Loucy (cell line): Measurements from ENCODE around the gene S1PR3.

ENCODE experiments used
- H2AFZ ChIP-seq: fragments of 200-600 bp; sonication (generic); 2 replicates; pipeline ENCODE4 v1.6.0; 2016; ENCODE audit warnings: antibody characterized with exemption, mild to moderate bottlenecking, low read length, moderate library complexity
- H3F3A ChIP-seq: fragments of 200-600 bp; 2 replicates; pipeline ENCODE4 v1.6.0; 2016; ENCODE audit warnings: antibody characterized with exemption, low read depth, mild to moderate bottlenecking
- H3K27me3 ChIP-seq: fragments of 200-600 bp; sonication (generic); 2 replicates; pipeline ENCODE4 v1.6.1; 2014; ENCODE audit warnings: low read length, mild to moderate bottlenecking; ENCODE audit not compliant: insufficient read depth, poor library complexity, severe bottlenecking
- H3K36me3 ChIP-seq: fragments of 200-600 bp; sonication (generic); 2 replicates; pipeline ENCODE4 v1.6.1; 2016; ENCODE audit warnings: low read length; ENCODE audit not compliant: insufficient read depth
- H3K4me1 ChIP-seq: fragments of 200-600 bp; sonication (generic); 2 replicates; pipeline ENCODE4 v1.5.1; 2014; ENCODE audit warnings: low read length, mild to moderate bottlenecking; ENCODE audit not compliant: insufficient read depth, poor library complexity, severe bottlenecking
- H3K4me2 ChIP-seq: fragments of 200-600 bp; sonication (generic); 2 replicates; pipeline ENCODE4 v1.6.0; 2014; ENCODE audit warnings: antibody characterized with exemption, low read length, low read depth, mild to moderate bottlenecking; ENCODE audit not compliant: poor library complexity, severe bottlenecking
- H3K4me3 ChIP-seq: fragments of 200-600 bp; sonication (generic); 2 replicates; pipeline ENCODE4 v1.5.1; 2014; ENCODE audit warnings: low read length, mild to moderate bottlenecking, mixed read lengths; ENCODE audit not compliant: poor library complexity, severe bottlenecking
- H3K79me2 ChIP-seq: fragments of 200-600 bp; sonication (generic); 2 replicates; pipeline ENCODE4 v1.6.1; 2014; ENCODE audit warnings: low read length; ENCODE audit not compliant: insufficient read depth
- H3K9ac ChIP-seq: fragments of 200-600 bp; sonication (generic); 2 replicates; pipeline ENCODE4 v1.6.0; 2014; ENCODE audit warnings: mild to moderate bottlenecking, low read depth, low read length, moderate library complexity; ENCODE audit not compliant: poor library complexity, severe bottlenecking
- H3K9me2 ChIP-seq: fragments of 200-600 bp; sonication (generic); replicated peaks from 2 replicates; pipeline ENCODE4 v1.6.1; 2016; ENCODE audit warnings: low read depth, low read length, mixed read lengths
- H3K9me3 ChIP-seq: fragments of 200-600 bp; sonication (generic); 2 replicates; pipeline ENCODE4 v1.6.1; 2014; ENCODE audit warnings: mild to moderate bottlenecking, antibody characterized with exemption, low read length, low read depth; ENCODE audit not compliant: insufficient read depth
- H4K20me1 ChIP-seq: fragments of 200-600 bp; sonication (generic); 2 replicates; pipeline ENCODE4 v1.6.0; 2014; ENCODE audit warnings: antibody characterized with exemption, low read length, mild to moderate bottlenecking; ENCODE audit not compliant: insufficient read depth, poor library complexity, severe bottlenecking
- EZH2phosphoT487 ChIP-seq: fragments of 200-600 bp; IDR thresholded peaks from 2 replicates; pipeline ENCODE4 v1.6.1; 2018; ENCODE audit warnings: antibody characterized with exemption, mild to moderate bottlenecking, moderate library complexity, borderline replicate concordance
- TF ChIP-seq, protein P1 (sequence below): fragments of 200-600 bp; sonication (generic); conservative IDR thresholded peaks from 2 replicates; pipeline ENCODE4 v1.5.1; 2014; ENCODE audit warnings: mild to moderate bottlenecking, antibody characterized with exemption, low read length

S1PR3 gene

DNA sequence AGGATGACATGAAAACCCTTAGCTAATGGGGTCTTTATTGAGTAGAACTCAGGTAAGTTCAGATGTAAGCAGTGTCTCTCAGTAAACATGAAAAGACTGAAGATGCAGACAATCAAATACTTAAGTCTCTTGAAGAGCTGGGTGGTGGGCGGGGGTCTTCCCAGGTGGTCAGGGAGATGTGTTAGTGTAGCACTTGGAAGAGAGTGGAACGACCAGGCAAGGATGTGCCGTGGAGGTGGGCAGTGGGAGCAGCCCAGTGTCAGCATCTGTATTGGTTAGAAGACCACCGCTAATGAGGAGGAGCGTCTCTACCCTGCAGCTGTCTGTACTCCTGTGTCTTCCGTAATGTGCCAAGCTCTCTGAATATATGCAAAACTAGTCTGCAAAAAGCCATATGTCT lies 4.4 kb downstream of the S1PR3 start:
- H2AFZ ChIP-seq, result no peak overlapping the region
- peaks cover 15% of the 10 kb centered on the region for H3K4me1 ChIP-seq
- H3K9me2 ChIP-seq, result no peaks in the 10 kb centered on the region
- TF ChIP-seq, protein P1, sequence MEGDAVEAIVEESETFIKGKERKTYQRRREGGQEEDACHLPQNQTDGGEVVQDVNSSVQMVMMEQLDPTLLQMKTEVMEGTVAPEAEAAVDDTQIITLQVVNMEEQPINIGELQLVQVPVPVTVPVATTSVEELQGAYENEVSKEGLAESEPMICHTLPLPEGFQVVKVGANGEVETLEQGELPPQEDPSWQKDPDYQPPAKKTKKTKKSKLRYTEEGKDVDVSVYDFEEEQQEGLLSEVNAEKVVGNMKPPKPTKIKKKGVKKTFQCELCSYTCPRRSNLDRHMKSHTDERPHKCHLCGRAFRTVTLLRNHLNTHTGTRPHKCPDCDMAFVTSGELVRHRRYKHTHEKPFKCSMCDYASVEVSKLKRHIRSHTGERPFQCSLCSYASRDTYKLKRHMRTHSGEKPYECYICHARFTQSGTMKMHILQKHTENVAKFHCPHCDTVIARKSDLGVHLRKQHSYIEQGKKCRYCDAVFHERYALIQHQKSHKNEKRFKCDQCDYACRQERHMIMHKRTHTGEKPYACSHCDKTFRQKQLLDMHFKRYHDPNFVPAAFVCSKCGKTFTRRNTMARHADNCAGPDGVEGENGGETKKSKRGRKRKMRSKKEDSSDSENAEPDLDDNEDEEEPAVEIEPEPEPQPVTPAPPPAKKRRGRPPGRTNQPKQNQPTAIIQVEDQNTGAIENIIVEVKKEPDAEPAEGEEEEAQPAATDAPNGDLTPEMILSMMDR, result no peak
- no peak for TF ChIP-seq EZH2phosphoT487
- no peaks in the 10 kb centered on the region for H3K27me3 ChIP-seq
- H3K9ac ChIP-seq, result no peak overlapping the region
- H3K9me3 ChIP-seq, result no peaks in the 10 kb centered on the region
- H3K36me3 ChIP-seq, result no peaks in the 10 kb centered on the region
- no peaks in the 10 kb centered on the region for H3K79me2 ChIP-seq
- H3F3A ChIP-seq, result no peaks in the 10 kb centered on the region
- H3K4me3 ChIP-seq, result no peak overlapping the region
- H3K4me2 ChIP-seq, result no peak overlapping the region
- no peaks in the 10 kb centered on the region for H4K20me1 ChIP-seq

DNA sequence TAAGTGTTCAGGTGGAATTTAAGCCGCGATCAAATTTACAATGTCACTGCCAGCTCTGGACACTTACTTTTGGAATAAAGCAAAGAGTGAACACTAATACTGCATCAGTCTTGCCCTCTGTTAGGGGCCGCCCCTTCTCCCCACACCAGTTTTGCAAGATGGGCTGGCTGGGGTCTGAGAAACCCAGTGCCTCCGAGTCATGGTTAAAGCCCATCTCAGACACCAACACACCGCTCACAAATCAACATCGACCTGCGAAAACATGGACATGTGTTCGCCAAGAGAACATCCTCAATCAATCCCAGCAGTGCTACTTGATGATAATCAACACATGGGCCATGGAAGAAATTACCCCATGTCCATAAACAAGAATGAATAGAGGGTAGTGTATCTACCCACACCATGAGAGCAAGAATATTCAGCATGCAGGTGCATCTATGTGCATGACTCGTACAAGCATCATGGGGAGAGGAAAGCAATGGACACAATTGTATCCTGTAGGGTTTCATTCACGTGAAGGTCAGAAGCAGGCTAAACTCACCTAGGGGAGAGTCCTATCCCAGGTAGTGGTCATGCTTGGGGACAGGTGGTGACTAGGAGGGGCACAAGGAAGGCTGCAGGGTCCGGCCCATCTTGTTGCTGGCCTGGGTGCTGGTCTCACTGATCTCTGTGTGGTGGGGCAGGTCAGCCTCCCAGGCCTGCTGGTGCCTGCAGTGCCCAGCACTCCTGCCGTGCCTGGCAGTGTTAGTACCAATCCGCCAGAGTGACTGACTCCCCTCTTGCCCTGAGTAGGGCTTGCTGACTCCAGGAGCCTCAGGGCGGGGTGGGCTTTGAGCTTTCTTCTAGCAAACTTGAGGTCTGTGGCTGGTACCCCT lies 5.0 kb downstream of the S1PR3 start:
- no peaks in the 10 kb centered on the region for H3K27me3 ChIP-seq
- no peak overlapping the region for H3K4me3 ChIP-seq
- H3K4me2 ChIP-seq, result no peak overlapping the region
- H4K20me1 ChIP-seq, result no peaks in the 10 kb centered on the region
- H3K36me3 ChIP-seq, result no peaks in the 10 kb centered on the region
- H3K9me2 ChIP-seq, result no peaks in the 10 kb centered on the region
- no peaks in the 10 kb centered on the region for H3F3A ChIP-seq
- TF ChIP-seq, protein P1, result no peak
- TF ChIP-seq EZH2phosphoT487, result no peak
- peaks cover 20% of the 10 kb centered on the region for H3K4me1 ChIP-seq
- no peak overlapping the region for H3K9ac ChIP-seq
- no peaks in the 10 kb centered on the region for H3K79me2 ChIP-seq
- no peak overlapping the region for H2AFZ ChIP-seq
- no peaks in the 10 kb centered on the region for H3K9me3 ChIP-seq

DNA sequence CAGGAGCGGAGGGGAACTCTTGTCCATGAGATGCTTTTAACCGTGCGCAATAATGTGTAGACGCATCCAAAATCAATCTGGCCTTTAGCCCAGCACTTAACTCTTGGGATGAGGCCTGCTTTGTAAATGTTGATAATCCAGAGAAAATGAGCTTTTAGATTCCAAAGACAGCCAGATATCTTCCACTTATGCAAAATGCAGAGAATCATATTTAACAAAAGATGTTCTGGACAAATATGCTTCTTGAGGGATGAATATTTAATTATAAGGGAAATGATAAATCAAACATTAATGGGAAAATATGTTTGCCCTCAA lies 5.6 kb downstream of the S1PR3 start:
- Histone ChIP-seq H3K4me3 (no peak overlapping the region), H4K20me1 (no peaks in the 10 kb centered on the region), H3K9me2 (no peaks in the 10 kb centered on the region)

More for the DNA sequence above, 5.6 kb downstream of the S1PR3 start:
- Histone ChIP-seq H2AFZ (no peak overlapping the region), H3K4me1 (peaks cover 21% of the 10 kb centered on the region), H3K79me2 (no peaks in the 10 kb centered on the region), H3K9me3 (no peaks in the 10 kb centered on the region), H3K4me2 (no peak overlapping the region), H3K27me3 (no peaks in the 10 kb centered on the region), H3K36me3 (no peaks in the 10 kb centered on the region), H3F3A (no peaks in the 10 kb centered on the region), H3K9ac (no peak overlapping the region)
- TF ChIP-seq, protein P1, result no peak
- no peak for TF ChIP-seq EZH2phosphoT487
